ENCODE results near the gene FAM167B. TPM values are rescaled to one million over a fixed set of nuclear protein-coding genes. Genes with fewer than 3 reads are reported as not detected.

Gene FAM167B
- total RNA-seq, 1 donor from 2014 or later: not detected

DNA sequence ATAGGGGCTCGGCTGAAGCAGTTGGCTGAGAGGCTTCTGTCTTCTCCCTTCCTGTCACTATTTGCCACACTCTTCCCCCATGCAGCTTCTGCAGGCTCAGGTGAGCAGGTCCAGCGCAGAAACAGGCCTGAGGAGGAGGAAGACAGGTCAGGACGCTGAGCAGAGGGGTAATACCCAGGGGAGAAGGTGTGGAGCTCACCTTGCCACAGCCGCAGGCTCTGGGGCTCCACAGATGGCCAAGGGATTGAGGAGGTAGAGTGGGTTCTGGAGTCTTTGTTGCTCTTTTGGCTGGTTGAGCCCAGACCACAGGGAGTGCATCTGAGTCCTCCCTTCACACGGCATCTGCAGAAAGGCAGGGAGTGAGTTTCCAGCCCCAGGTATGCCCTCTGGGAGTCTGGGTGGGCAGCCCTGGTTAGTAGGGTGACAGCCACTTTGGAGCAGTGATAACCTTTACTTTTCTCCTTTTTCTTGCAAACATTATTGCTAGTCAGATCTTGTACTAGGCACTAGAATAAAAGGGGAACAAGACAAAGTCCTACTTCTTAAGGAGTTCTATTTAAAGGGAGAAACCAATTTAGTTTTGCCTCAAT lies 15.1 kb upstream of the FAM167B start:
- no peaks in the 10 kb centered on the region for H3K27me3 ChIP-seq (ENCODE audit: control insufficient read depth, insufficient read depth, low read length)
- no peak overlapping the region for H3K4me3 ChIP-seq (ENCODE audit: low read depth, low read length)
- no peak for DNase-seq (ENCODE audit: low read depth)
- TF ChIP-seq, protein P1, sequence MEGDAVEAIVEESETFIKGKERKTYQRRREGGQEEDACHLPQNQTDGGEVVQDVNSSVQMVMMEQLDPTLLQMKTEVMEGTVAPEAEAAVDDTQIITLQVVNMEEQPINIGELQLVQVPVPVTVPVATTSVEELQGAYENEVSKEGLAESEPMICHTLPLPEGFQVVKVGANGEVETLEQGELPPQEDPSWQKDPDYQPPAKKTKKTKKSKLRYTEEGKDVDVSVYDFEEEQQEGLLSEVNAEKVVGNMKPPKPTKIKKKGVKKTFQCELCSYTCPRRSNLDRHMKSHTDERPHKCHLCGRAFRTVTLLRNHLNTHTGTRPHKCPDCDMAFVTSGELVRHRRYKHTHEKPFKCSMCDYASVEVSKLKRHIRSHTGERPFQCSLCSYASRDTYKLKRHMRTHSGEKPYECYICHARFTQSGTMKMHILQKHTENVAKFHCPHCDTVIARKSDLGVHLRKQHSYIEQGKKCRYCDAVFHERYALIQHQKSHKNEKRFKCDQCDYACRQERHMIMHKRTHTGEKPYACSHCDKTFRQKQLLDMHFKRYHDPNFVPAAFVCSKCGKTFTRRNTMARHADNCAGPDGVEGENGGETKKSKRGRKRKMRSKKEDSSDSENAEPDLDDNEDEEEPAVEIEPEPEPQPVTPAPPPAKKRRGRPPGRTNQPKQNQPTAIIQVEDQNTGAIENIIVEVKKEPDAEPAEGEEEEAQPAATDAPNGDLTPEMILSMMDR (IDR thresholded peaks at IDR 0.05; ENCODE audit: insufficient read depth, low read length, poor library complexity, severe bottlenecking): no peak
- peaks cover 3% of the 10 kb centered on the region for H3K36me3 ChIP-seq (ENCODE audit: control insufficient read depth, insufficient read depth, low read length)

DNA sequence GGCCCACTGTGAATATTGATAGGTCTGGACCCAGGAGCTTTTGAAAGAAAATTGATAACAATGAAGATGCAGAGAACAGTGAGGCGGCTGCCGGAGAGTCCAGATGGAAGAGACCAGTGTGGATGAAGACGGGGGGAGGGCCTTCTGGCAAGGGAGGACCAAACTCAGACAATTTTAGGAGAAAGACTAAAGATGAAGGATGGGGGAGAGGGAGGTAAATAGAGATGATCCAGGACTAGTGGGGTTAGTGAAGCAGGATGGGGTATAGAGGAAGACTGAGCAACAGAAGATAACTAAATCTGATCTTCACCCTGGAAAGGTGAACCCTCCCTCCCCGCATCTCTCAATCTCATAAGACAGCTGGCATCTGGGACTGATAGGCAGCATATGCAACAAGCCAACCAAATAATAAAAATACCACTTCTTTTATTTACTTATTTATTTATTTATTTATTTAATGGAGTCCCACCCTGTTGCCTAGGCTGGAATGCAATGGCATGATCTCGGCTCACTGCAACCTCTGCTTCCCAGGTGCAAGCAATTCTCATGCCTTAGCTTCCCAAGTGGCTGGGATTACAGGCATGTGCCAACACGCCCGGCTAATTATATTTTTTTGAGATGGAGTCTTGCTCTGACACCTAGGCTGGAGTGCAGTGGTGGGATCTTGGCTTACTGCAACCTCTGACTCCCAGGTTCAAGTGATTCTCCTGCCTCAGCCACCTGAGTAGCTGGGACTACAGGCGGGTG lies 14.3 kb upstream of the FAM167B start:
- DNase-seq (ENCODE audit: low read depth): no peak
- Histone ChIP-seq H3K27me3 (ENCODE audit: control insufficient read depth, insufficient read depth, low read length) (no peaks in the 10 kb centered on the region), H3K36me3 (ENCODE audit: control insufficient read depth, insufficient read depth, low read length) (peaks cover 3% of the 10 kb centered on the region), H3K4me3 (ENCODE audit: low read depth, low read length) (no peak overlapping the region)
- TF ChIP-seq, protein P1 (IDR thresholded peaks at IDR 0.05; ENCODE audit: insufficient read depth, low read length, poor library complexity, severe bottlenecking): no peak

DNA sequence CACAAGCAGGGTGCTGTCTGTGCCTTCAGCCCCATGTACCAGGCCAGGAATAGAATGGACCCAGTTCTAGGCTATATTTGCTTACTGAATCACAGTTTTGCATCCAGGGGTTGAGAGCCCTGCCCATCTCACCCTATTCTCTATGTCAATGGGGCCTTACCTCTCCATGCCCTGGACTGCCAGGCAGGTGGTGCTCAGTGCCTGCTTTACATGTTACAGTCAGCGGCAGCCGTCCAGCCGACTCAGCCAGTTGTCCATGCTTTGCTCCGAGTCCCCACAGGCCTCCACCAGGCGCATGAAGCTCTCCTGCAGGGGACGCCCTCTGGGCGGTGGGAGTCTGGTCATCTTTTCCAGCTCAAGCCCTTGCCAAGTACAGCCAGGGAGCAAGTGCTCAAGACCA lies 12.2 kb upstream of the FAM167B start:
- TF ChIP-seq, protein P1 (IDR thresholded peaks at IDR 0.05; ENCODE audit: insufficient read depth, low read length, poor library complexity, severe bottlenecking): no peak
- no peak overlapping the region for H3K4me3 ChIP-seq (ENCODE audit: low read depth, low read length)
- DNase-seq (ENCODE audit: low read depth): no peak
- H3K27me3 ChIP-seq (ENCODE audit: control insufficient read depth, insufficient read depth, low read length): no peaks in the 10 kb centered on the region
- H3K36me3 ChIP-seq (ENCODE audit: control insufficient read depth, insufficient read depth, low read length): peaks cover 1% of the 10 kb centered on the region

DNA sequence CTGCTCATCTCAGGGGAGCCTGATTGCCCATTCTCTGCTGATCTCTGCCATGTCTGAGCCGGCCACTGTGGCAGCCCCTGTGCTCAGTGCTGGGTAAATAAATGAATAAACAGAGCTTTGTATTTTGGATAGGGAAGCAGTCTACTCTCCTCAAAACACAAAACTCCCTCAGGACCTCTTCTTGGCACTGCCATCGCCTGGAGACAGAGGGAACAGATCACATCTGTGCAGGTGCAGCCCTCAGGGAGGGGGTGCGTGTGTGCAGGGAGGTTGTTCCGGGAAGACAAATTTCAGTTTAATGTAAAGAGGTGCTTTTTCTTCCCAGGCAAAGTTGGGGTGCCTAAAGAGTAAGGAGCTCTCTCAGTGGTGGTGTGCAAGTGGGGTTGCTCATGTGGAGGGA lies 7.7 kb upstream of the FAM167B start:
- H3K4me3 ChIP-seq (ENCODE audit: low read depth, low read length): no peak overlapping the region
- no peaks in the 10 kb centered on the region for H3K27me3 ChIP-seq (ENCODE audit: control insufficient read depth, insufficient read depth, low read length)
- DNase-seq (ENCODE audit: low read depth): no peak
- H3K36me3 ChIP-seq (ENCODE audit: control insufficient read depth, insufficient read depth, low read length): peaks cover 1% of the 10 kb centered on the region
- TF ChIP-seq, protein P1 (IDR thresholded peaks at IDR 0.05; ENCODE audit: insufficient read depth, low read length, poor library complexity, severe bottlenecking): no peak

DNA sequence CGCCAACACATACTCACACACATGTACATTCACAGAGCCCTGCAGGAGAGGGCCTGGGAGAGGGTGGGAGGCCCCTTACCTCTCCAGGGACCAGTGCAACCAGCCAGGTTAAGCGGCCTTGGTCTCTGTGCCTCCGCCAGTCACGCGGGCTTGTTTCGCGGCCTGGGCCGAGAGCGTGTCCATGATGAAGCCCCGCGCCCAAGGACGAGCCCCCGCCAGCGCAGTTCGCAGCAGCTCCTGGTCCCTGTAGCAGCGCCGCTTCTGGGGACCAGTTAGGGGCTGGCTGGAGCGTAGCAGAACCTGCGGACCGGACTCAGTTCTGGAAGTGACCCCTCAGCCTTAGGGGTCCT lies 7.3 kb upstream of the FAM167B start:
- H3K36me3 ChIP-seq (ENCODE audit: control insufficient read depth, insufficient read depth, low read length): no peaks in the 10 kb centered on the region
- no peak for DNase-seq (ENCODE audit: low read depth)
- peak overlapping the region; percentile 55 for H3K4me3 ChIP-seq (ENCODE audit: low read depth, low read length)
- TF ChIP-seq, protein P1 (IDR thresholded peaks at IDR 0.05; ENCODE audit: insufficient read depth, low read length, poor library complexity, severe bottlenecking): no peak
- H3K27me3 ChIP-seq (ENCODE audit: control insufficient read depth, insufficient read depth, low read length): no peaks in the 10 kb centered on the region

Data from kidney epithelial cell (primary cell).